ENCODE results near the gene GYS2.

Gene GYS2

DNA sequence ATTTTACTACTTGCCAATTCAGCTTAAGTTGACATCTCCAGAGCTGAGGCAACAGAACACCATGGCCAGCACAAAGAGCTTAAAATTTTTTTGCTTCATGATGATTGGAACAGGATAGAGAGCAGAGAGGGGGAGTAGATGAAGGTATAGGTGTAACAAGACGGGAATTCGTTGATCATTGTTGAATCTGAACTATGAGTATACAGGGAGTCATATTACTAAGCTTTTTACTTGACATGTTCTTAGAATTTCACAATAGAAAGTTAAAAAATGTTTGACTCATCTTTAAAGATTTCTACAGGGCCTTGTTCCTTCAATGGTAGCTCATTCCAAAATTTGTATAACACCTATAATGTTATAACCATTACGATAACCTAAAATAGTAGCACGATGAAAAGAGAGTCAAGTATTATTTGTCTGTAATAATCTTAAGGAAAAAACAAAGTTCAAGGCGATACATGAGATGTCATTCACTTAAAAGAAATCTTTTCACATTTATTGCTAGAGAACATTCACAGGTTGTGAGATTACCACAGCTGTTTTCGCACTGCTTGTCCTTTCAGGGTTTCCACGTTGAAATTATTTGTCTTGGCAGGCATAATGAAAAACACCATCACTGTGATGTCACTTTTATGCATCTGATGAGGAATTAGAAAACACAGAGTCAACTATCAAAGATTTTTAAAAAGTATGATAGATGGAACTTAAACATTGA lies 44.6 kb downstream of the GYS2 start:
- TF ChIP-seq, protein P1, sequence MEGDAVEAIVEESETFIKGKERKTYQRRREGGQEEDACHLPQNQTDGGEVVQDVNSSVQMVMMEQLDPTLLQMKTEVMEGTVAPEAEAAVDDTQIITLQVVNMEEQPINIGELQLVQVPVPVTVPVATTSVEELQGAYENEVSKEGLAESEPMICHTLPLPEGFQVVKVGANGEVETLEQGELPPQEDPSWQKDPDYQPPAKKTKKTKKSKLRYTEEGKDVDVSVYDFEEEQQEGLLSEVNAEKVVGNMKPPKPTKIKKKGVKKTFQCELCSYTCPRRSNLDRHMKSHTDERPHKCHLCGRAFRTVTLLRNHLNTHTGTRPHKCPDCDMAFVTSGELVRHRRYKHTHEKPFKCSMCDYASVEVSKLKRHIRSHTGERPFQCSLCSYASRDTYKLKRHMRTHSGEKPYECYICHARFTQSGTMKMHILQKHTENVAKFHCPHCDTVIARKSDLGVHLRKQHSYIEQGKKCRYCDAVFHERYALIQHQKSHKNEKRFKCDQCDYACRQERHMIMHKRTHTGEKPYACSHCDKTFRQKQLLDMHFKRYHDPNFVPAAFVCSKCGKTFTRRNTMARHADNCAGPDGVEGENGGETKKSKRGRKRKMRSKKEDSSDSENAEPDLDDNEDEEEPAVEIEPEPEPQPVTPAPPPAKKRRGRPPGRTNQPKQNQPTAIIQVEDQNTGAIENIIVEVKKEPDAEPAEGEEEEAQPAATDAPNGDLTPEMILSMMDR (IDR thresholded peaks at IDR 0.05; ENCODE audit: low read length, missing control alignments), result no peak
- peak; percentile 86 for DNase-seq (ENCODE audit: low read depth)
- H3K4me3 ChIP-seq (replicated peaks; ENCODE audit: low read depth, low read length), result no peak overlapping the region

- no peak overlapping the region for H3K4me3 ChIP-seq (replicated peaks; ENCODE audit: low read depth, low read length)
- TF ChIP-seq, protein P1 (IDR thresholded peaks at IDR 0.05; ENCODE audit: low read length, missing control alignments), result no peak
- DNase-seq (ENCODE audit: low read depth), result no peak
Measured at GRCh38 chr12:21558100-21558679, 46.5 kb downstream of the GYS2 start.

GRCh38 chr12:21553329-21553675 lies 51.3 kb downstream of the GYS2 start:
- TF ChIP-seq, protein P1 (IDR thresholded peaks at IDR 0.05; ENCODE audit: low read length, missing control alignments), result no peak

GRCh38 chr12:21552635-21553328 lies 51.9 kb downstream of the GYS2 start:
- no peak overlapping the region for H3K4me3 ChIP-seq (replicated peaks; ENCODE audit: low read depth, low read length)
- DNase-seq (ENCODE audit: low read depth), result no peak
- TF ChIP-seq, protein P1 (IDR thresholded peaks at IDR 0.05; ENCODE audit: low read length, missing control alignments), result no peak

More at GRCh38 chr12:21553329-21553675, 51.3 kb downstream of the GYS2 start:
- H3K4me3 ChIP-seq (replicated peaks; ENCODE audit: low read depth, low read length), result no peak overlapping the region
- DNase-seq (ENCODE audit: low read depth), result no peak

- H3K4me3 ChIP-seq (replicated peaks; ENCODE audit: low read depth, low read length), result no peak overlapping the region
- TF ChIP-seq, protein P1 (IDR thresholded peaks at IDR 0.05; ENCODE audit: low read length, missing control alignments), result no peak
- DNase-seq (ENCODE audit: low read depth), result peak; percentile 11
Measured at GRCh38 chr12:21551841-21552465, 52.7 kb downstream of the GYS2 start.

DNA sequence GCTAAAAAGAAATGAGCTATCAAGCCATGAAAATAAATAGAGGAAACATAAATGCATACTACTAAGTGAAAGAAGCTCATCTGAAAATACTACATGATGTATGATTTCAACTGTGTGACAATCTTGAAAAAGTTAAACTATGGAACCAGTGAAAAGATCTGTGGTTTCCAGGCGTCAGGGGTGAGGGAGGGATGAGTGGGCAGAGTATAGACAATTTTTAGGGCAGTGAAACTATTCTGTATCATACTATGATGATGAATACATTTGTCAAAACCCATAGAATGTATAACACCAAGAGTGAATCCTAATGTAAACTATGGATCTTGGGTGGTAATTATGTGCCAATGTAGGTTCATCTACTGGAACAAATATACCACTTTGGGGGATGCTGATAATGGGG lies 57.2 kb downstream of the GYS2 start:
- no peak overlapping the region for H3K4me3 ChIP-seq (replicated peaks; ENCODE audit: low read depth, low read length)
- TF ChIP-seq, protein P1 (IDR thresholded peaks at IDR 0.05; ENCODE audit: low read length, missing control alignments), result no peak
- DNase-seq (ENCODE audit: low read depth), result no peak
